Panc1 (cell line): Measurements from ENCODE around the gene UCP3. TPM values are rescaled to one million over a fixed set of nuclear protein-coding genes. Genes with fewer than 3 reads are reported as not detected.

Experiments used
- ATAC-seq: fragments of 200-7000 bp; cut with Tn5 transposase; 2 replicates; pipeline ENCODE4 v1.9.1; 2020; ENCODE audit warnings: mild to moderate bottlenecking, moderate library complexity
- BruUV-seq: library from RNA; stranded (reverse); fragments of 400-500 nt; replicated peaks from 2 replicates; lab custom pipeline; 2021; lab: Mats Ljungman, UMichigan
- CTCF ChIA-PET: fragments of 300-600 bp; sonication (Branson Sonifier 250); formaldehyde crosslinking; loops from one replicate; lab custom pipeline; 2022; ENCODE audit warnings: antibody characterized with exemption; lab: Charles Lee
- POLR2A ChIA-PET: fragments of 300-600 bp; sonication (Branson Sonifier 250); formaldehyde crosslinking; loops from one replicate; lab custom pipeline; 2022; ENCODE audit warnings: antibody characterized with exemption; lab: Charles Lee
- DNase-seq: peaks from one replicate; pipeline ENCODE4 v3.0.0-alpha.2; 2010; ENCODE audit warnings: low read depth, low spot score
- H3K27ac ChIP-seq: 2 replicates; pipeline ENCODE4 v1.5.1; 2011; ENCODE audit warnings: mild to moderate bottlenecking, low read length, inconsistent platforms
- H3K27me3 ChIP-seq: fragments of 200-500 bp; sonication (Bioruptor generic); 2 replicates; pipeline ENCODE4 v1.6.0; 2014; ENCODE audit warnings: low read length, inconsistent platforms; ENCODE audit not compliant: control insufficient read depth, insufficient read depth
- H3K36me3 ChIP-seq: fragments of 200-500 bp; sonication (Bioruptor generic); 2 replicates; pipeline ENCODE4 v1.5.1; 2014; ENCODE audit warnings: inconsistent platforms, mild to moderate bottlenecking, low read length, moderate library complexity; ENCODE audit not compliant: control insufficient read depth, insufficient read depth
- H3K4me1 ChIP-seq: 2 replicates; pipeline ENCODE4 v1.5.1; 2011; ENCODE audit warnings: inconsistent platforms, mild to moderate bottlenecking, low read length, moderate library complexity; ENCODE audit not compliant: control insufficient read depth, insufficient read depth
- H3K4me3 ChIP-seq, 2 experiments: 2 replicates each; pipeline ENCODE4 v1.5.1; 2011 to 2012; ENCODE audit warnings: low read depth in 2 of 2, low read length in 2 of 2, mild to moderate bottlenecking in 2 of 2, inconsistent platforms in 1 of 2, moderate library complexity in 1 of 2
- H3K9me3 ChIP-seq: fragments of 200-500 bp; sonication (Bioruptor generic); 2 replicates; pipeline ENCODE4 v1.5.1; 2014; ENCODE audit warnings: low read depth, mild to moderate bottlenecking, inconsistent platforms, low read length, moderate library complexity; ENCODE audit not compliant: control insufficient read depth, insufficient read depth
- POLR2AphosphoS5 ChIP-seq: IDR thresholded peaks from 2 replicates; pipeline ENCODE4 v1.6.1; 2012; ENCODE audit warnings: mild to moderate bottlenecking, low read depth, low read length, moderate library complexity
- SIN3A ChIP-seq: IDR thresholded peaks from 2 replicates; pipeline ENCODE4 v1.6.1; 2012; ENCODE audit warnings: low read depth, mild to moderate bottlenecking, low read length, moderate library complexity, borderline replicate concordance; ENCODE audit not compliant: insufficient read depth
- TCF7L2 ChIP-seq: IDR thresholded peaks from 2 replicates; pipeline ENCODE4 v1.6.1; 2011; ENCODE audit warnings: mild to moderate bottlenecking, low read depth, low read length, inconsistent platforms
- in situ Hi-C: cut with HindIII; loops from 2 replicates; pipeline ENCODE4 v1.10.0; 2016; ENCODE audit warnings: low sequenced_read_pairs, low pct_unique_long_range_greater_than_20kb
- intact Hi-C: fragments of 100-400 bp; cut with micrococcal nuclease; formaldehyde crosslinking; loops from one replicate; pipeline ENCODE4 v1.10.0; 2022; ENCODE audit not compliant: unreplicated experiment
- total RNA-seq: library from RNA; stranded (reverse); gene quantifications from one replicate; pipeline ENCODE4 v1.2.1, GENCODE V29; 2021; ENCODE audit not compliant: unreplicated experiment
- TF ChIP-seq, protein P1 (sequence below): fragments of 450-650 bp; IDR thresholded peaks from 2 replicates; pipeline ENCODE4 v1.5.1; 2017; ENCODE audit warnings: mild to moderate bottlenecking
- TF ChIP-seq, protein P2 (sequence below), 2 experiments: IDR thresholded peaks; 2 replicates each; pipeline ENCODE4 v1.6.1; 2011 to 2012; ENCODE audit warnings: low read depth in 2 of 2, control low read depth in 1 of 2, low read length in 1 of 2, mild to moderate bottlenecking in 1 of 2, moderate library complexity in 1 of 2; ENCODE audit not compliant: insufficient read depth in 1 of 2

The UCP3 gene
- total RNA-seq, 1 experiment from 2014 or later: 0.46 TPM

DNA sequence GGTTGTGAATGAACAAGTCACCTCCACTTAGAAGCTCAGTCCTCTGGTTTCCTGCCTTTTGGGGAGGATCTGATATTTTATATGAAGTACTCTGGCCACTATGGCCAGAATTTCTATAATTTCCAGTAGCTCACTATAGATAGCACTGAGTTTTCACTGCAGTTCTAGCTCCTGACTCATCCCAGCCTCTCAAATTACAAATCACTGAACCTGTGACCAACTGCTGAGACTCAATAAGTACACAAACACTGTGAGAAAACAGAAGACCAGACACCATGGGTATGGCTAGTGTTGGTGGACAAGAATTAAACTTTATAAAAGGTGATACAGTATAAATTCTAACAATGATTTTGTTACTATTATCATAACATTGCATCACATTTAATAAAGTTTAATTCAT is 47.1 kb upstream of the UCP3 start:
- CTCF ChIA-PET: no interaction called here
- no peaks in the 10 kb centered on the region for H3K36me3 ChIP-seq
- no TSS peak for BruUV-seq
- H3K27me3 ChIP-seq: no peaks in the 10 kb centered on the region
- DNase-seq (peak; percentile 52), ATAC-seq (peak; percentile 72)
- no peak overlapping the region for H3K4me3 ChIP-seq
- H3K4me1 ChIP-seq: 0 out of 2 replicates have a peak, but pooled peaks cover 4% of the 10 kb centered on the region
- no peaks in the 10 kb centered on the region for H3K9me3 ChIP-seq
- intact Hi-C loops (no loop called here), in situ Hi-C loops (no loop called here)
- H3K27ac ChIP-seq: no peak overlapping the region
- POLR2A ChIA-PET: no interaction called here
- TF ChIP-seq, protein P1, sequence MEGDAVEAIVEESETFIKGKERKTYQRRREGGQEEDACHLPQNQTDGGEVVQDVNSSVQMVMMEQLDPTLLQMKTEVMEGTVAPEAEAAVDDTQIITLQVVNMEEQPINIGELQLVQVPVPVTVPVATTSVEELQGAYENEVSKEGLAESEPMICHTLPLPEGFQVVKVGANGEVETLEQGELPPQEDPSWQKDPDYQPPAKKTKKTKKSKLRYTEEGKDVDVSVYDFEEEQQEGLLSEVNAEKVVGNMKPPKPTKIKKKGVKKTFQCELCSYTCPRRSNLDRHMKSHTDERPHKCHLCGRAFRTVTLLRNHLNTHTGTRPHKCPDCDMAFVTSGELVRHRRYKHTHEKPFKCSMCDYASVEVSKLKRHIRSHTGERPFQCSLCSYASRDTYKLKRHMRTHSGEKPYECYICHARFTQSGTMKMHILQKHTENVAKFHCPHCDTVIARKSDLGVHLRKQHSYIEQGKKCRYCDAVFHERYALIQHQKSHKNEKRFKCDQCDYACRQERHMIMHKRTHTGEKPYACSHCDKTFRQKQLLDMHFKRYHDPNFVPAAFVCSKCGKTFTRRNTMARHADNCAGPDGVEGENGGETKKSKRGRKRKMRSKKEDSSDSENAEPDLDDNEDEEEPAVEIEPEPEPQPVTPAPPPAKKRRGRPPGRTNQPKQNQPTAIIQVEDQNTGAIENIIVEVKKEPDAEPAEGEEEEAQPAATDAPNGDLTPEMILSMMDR: no peak
- TF ChIP-seq, protein P2, sequence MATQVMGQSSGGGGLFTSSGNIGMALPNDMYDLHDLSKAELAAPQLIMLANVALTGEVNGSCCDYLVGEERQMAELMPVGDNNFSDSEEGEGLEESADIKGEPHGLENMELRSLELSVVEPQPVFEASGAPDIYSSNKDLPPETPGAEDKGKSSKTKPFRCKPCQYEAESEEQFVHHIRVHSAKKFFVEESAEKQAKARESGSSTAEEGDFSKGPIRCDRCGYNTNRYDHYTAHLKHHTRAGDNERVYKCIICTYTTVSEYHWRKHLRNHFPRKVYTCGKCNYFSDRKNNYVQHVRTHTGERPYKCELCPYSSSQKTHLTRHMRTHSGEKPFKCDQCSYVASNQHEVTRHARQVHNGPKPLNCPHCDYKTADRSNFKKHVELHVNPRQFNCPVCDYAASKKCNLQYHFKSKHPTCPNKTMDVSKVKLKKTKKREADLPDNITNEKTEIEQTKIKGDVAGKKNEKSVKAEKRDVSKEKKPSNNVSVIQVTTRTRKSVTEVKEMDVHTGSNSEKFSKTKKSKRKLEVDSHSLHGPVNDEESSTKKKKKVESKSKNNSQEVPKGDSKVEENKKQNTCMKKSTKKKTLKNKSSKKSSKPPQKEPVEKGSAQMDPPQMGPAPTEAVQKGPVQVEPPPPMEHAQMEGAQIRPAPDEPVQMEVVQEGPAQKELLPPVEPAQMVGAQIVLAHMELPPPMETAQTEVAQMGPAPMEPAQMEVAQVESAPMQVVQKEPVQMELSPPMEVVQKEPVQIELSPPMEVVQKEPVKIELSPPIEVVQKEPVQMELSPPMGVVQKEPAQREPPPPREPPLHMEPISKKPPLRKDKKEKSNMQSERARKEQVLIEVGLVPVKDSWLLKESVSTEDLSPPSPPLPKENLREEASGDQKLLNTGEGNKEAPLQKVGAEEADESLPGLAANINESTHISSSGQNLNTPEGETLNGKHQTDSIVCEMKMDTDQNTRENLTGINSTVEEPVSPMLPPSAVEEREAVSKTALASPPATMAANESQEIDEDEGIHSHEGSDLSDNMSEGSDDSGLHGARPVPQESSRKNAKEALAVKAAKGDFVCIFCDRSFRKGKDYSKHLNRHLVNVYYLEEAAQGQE (IDR thresholded peaks at IDR 0.05; ENCODE audit: insufficient read depth in 1 of 2, low read depth in 2 of 2, low read length in 1 of 2): no peak
- no peak for TF ChIP-seq SIN3A
- TF ChIP-seq POLR2AphosphoS5: no peak
- TF ChIP-seq TCF7L2: no peak

DNA sequence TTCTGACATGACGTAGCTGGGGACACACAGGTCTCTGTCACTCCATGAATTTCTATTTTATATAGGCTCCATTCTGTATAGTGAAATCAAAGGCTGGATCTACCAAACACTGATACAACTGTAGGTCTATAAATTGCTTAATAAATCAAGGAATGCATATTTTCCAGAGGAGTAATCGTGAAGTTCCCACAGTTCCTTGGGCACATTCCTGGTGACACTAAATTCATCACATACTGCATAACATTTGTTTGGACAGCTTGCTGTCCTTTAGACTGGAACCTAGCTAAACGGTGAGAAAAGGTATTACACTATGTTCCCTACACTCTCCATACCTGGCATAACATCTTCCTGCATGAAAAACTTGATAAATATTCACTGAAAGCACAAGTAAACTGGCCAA is 41.6 kb upstream of the UCP3 start:
- ChIA-PET POLR2A (no interaction called here), CTCF (no interaction called here)
- Histone ChIP-seq H3K36me3 (no peaks in the 10 kb centered on the region), H3K4me1 (no peaks in the 10 kb centered on the region), H3K27ac (no peak overlapping the region), H3K9me3 (no peaks in the 10 kb centered on the region), H3K4me3 (no peak overlapping the region), H3K27me3 (no peaks in the 10 kb centered on the region)
- in situ Hi-C loops: no loop called here
- TF ChIP-seq, protein P1: no peak
- TF ChIP-seq SIN3A (no peak), POLR2AphosphoS5 (no peak), TCF7L2 (no peak)
- TF ChIP-seq, protein P2 (IDR thresholded peaks at IDR 0.05; ENCODE audit: insufficient read depth in 1 of 2, low read depth in 2 of 2, low read length in 1 of 2): no peak
- intact Hi-C loops: no loop called here
- no peak for ATAC-seq
- no TSS peak for BruUV-seq
- DNase-seq: no peak
